GM18870 (cell line): ENCODE measurements around the gene IFNA6.
"Not testable (repeated sequence)": the region's sequence is repeated elsewhere in the genome, so short reads cannot be mapped to it uniquely, and the experiment has no call there.

ENCODE experiments used
- ATAC-seq: cut with Tn5 transposase; IDR thresholded peaks from one replicate; pipeline ENCODE4 v1.9.1; 2021; ENCODE audit warnings: moderate library complexity; ENCODE audit not compliant: unreplicated experiment

Gene IFNA6

DNA sequence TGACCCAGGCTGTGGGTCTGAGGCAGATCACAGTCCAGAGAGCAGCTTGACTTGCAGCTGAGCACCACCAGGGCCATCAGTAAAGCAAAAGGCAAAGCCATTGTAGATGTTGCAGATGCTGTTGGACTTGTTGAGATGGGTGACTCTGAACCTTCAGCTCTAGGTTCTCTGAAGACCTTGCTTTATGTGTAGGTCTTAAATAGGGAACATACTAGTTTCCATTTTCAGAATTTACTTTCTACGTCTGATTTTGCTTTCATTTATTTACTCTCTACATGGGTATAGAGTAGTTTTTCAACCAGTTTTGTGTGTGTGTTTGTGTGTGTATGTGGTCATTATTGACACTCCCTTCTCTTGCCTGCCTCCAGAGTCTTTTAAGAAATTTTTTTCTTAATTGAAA lies at the start of gene IFNA6:
Gene IFNA6 (minus strand): TSS at position 101 of the 400 bp plus-strand sequence. CDS start 0 bp downstream, at position 101.
- ATAC-seq: no peak

DNA sequence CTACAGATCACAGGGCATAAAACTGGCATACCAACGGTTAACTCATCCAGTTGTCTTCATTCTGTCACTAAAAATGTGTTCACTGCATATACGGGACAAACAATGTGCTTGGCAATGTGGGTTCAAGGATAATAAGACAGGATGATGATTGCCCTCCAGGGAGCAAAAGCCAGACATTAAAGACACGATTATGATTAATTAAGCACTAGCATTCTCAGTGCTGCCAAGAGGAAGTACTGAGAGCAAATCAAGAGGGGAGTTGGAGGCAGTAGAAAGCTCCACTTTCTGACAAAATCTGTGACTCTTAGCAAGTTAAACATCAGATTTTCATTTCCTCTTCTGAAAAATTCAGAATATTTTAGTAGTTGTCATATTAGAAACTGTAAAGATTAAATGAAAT lies 49.3 kb upstream of the IFNA6 start:
- ATAC-seq: no peak

DNA sequence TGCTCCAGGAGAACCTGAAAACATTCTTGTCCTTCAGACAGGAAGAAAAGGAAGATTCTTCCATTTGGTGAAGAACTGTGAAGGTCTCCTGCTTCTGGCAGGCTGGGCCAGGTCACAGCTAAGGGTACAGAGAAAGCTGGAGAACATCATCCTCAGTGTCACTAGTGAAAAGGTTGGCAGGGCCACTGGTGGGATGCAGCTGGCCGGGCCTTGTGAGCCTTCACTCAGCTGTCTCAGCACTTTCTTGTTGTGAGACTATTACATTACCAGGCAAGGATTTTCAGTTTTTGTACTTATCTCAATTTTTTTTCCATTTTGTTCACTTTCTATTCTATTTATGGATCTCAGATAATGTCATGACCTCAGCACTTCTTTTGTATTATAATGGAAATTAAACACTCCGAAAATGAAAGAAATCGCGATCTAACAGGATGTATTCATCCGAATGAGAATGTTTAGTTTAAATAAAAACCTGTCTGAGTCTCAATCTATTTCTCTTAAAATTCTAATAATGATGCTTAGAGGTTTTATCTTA lies 48.3 kb upstream of the IFNA6 start:
- no peak for ATAC-seq

DNA sequence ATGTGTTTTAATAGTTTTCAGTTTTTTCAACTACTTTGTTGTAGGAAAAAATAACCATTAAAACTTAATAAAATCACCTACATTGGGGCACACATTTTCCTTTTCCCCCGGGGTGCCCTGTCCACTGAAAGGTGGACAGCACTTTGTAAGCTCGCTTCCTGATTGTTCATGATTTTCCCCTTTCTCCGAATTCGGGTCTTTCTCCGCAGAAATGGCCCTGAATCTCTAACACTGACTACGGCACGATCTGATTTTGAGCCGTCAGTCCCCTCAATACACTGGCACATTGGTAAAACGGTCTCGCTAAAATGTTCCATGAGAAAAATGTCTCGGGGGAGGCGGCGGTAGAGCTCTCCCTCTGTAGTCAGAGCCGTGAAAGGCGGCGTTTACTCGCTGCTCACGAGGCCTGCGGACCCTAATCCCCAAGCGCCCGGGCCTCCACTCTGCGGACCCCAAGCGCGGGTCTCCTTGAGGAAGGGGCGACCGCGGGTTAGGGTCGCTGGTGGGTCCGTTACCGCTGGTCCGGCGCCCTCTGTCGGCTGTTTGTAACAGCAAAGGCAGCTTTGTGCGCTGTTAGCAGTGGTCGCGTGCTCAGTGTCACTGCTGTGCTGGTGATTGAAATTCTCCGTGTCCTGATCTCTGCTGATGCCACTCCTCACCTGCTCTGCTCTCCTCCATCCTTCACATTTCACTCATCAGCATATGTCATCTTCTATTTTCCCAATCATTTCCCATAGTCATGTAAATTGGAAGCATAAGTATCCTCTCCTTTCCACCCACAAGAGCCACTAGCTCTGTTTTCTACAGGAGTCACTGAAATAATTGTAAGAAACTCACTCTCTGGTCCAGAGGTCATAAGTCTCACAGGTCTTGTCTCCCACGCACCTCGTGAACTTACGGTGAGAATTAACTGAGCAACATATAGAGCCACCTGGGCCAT lies 45.4 kb upstream of the IFNA6 start:
- peak; percentile 47 for ATAC-seq

DNA sequence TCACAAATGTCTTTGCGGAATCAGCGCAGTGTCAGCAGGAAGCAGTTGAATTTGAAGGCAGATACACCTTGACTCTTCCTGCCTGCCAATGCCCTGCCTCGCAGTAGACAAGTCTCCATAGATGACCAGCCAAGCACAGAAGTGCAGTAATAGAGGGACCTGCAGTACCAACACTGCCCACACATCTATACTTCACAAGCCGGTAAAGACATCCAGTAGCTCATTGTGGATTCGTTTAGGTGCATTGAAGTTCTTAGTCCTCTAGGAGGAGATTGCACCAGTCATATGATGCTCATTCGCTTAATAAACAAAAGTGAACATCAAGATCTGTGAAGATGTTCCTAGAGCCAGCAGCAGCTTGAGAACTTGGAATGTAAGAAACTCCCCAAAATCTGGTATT lies 41.6 kb upstream of the IFNA6 start:
- ATAC-seq: peak; percentile 86

DNA sequence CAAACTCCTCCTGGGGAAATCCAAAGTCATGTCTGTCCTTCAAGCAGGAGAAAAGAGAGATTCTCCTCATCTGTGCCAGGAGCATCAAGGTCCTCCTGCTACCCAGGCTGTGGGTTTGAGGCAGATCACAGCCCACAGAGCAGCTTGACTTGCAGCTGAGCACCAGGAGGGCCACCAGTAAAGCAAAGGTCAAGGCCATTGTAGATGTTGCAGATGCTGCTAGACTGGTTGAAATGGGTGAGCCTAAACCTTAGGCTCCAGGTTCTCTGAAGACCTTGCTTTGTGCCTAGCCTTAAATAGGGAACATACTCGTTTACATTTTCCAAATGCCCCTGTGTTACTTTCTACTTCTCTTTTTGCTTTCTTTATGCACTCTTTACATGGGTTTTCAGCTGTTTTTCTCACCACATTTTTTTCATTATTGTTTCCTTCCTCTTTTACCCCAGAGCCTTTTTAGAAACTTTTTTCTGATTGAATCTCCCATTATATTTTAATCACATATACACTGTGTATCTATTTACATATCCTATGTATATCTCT lies 34.5 kb upstream of the IFNA6 start, which contains the start of gene IFNA2:
Gene IFNA2 (minus strand): TSS at position 268 of the 540 bp plus-strand sequence. CDS start 69 bp downstream, at position 199.
- ATAC-seq: no peak

DNA sequence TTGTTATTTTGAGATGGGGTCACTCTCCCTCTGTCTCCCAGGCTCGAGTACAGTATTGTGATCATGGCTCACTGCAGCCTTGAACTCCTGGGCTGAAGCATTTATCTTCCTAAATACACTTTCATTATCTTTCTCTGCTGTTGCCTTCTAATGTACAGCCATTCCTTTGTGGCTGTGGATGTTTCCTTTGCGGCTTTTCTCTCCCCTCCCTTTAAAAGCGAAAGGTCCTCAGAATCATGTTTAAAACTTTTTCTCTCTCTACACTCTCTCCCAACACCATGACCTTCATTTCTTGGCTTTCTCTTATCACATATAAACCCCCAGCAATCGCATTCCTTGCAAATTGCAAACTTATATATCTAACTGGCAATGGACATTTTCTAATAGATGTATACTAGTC lies 32.9 kb upstream of the IFNA6 start:
- ATAC-seq: no peak

DNA sequence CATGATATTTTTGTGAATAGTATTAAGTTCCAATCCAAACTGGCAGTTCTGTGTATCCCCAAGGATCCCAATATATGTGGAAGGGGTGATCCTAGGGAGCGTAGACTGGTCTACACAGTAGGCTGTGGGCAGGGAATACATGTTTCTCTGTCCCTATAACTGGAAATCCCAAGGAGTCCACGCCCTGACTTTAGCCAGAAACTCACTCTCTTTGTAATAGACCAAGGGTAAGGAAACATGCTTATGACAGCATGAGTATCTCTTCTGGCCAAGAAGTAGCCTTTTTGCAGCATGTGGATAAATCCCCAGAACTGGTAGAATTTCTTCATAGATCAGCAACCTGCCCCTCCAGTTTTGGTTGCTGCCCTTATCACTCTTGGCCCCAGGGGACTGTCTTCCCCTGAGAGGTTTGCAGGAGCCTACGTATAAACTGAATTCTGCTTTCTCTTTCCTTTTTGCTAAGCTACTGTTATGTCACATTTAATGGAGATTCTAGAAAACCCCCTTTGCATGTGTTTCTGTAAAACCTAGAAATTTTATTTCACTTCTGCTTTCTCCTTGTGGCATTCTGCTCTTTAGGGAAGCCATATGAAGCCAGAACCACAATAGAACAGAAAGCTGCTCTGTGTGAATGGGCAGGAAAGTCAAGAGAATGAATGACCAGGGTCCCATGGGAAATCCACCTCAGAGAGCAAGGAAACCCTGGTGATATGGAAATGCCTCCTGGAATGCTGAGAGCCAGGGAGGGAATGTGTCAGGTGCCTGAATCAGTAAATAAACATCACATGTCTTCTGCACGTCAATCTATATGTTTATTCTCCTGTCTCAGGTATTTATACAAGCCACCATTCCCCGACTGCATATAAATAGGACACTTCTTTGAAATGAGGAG lies 31.0 kb upstream of the IFNA6 start:
- ATAC-seq: peak; percentile 98

DNA sequence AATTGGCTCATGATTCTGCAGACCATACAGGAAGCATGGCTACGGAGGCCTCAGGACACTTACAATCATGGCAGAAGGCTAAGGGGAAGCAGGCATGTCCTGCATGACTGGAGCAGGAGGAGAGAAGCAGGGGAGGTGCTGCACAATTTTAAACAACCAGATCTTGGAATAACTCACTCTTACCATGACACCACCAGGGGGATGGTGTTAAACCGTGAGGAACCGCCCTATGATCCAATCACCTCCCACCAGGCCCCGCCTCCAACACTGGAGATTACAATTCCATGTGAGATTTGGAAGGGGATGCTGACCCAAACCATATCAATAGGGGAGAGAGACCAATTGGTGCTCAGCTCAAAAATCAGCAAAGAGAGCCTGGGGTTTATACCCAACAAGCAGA lies 20.8 kb upstream of the IFNA6 start:
- ATAC-seq: not testable (repeated sequence)

DNA sequence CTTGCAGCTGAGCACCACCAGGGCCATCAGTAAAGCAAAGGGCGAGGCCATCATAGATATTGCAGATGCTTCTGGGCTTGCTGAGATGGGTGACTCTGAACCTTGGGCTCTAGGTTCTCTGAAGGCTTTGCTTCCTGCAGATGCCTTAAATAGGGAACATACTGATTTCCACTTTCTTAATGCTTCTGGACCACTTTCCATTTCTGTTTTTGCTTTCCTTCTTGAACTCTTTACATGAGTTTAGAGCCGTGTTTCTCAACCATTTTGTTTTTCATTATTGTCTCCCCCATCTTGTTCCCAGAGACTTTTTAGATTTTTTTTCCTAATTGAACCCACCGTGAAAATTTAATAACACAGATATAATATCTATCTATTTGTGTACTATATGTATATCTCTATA lies 17.3 kb upstream of the IFNA6 start, which contains the start of gene IFNA13:
Gene IFNA13 (minus strand): TSS at position 101 of the 400 bp plus-strand sequence. CDS start 47 bp downstream, at position 54.
- ATAC-seq: no peak

DNA sequence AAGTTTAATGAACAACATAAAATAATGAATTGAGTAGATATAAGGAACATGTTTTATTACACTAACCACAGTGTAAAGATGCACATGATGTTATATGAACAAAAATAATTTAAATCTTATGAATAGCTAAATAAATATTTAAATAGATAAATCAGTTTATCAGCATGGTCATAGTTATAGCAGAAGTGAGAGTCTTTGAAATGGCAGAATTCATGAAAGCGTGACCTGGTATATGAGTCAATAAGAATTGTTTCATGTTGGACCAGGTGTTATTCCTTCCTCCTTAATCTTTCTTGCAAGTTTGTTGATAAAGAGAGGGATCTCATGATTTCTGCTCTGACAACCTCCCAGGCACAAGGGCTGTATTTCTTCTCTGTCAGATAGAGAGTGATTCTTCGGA lies 16.5 kb upstream of the IFNA6 start:
- ATAC-seq: peak; percentile 92

DNA sequence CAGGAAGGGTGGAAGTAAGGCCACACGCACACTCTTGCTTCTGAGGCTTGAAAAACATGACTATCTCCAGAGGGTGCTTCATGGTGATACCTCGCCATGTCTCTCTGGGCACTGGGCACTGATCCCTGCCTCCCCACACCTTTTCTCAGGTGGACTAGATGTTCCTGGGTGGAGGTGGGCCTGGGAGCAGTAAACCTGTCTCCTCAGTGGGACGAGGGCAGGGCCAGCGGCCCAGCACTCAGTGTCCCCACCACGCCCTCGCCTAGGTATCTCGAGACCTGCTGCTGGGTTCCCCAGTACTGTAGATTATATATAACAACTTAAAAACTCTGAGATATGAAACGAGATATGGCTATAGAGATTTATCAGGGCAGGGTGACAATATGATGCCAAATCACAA lies 11.6 kb upstream of the IFNA6 start:
- no peak for ATAC-seq

DNA sequence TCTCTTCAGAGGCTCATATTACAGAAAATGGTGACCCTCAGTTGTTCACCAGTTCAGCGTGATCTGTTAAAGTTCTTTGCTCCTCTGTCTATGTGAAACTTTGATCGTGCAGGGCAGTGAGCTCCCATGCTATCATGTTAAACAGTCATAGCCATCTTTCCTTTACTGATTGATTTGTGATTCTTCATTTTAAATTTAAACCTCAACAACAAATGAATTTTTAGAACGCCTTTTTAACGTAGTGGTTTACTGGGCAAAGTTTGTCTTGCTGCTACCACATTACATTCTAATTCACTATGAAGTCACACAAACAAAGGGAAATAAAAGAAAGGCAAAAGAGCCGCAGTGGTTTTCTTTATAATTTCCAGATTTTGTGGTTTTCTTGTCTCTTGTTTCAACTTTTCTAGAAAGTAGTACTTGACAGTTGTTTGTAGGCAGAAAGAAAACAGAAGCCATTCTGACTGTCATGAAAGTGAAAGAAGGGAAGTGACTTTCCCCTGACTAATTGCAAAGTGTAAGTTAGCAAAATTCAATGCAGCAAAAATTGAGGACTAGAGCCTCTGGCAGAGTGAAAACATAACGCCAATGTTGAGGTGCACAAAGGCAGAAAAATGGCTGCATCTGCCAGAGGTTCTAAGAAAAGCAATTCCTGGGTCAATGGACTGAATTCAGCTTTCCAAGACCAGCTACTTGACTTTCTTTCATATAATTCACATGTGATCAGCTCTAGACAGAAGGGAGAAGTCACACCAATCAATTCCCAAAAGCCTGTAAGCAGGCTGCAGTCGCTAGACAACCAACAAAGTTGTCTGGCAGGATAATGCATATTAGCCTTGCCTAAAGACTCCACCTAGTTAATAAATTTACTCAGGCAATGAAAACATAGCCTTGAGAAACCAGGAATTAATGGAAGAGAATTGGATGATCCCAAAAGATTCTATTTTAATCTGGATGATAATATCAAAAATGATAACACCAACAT lies 7.1 kb upstream of the IFNA6 start:
- ATAC-seq: peak; percentile 90

DNA sequence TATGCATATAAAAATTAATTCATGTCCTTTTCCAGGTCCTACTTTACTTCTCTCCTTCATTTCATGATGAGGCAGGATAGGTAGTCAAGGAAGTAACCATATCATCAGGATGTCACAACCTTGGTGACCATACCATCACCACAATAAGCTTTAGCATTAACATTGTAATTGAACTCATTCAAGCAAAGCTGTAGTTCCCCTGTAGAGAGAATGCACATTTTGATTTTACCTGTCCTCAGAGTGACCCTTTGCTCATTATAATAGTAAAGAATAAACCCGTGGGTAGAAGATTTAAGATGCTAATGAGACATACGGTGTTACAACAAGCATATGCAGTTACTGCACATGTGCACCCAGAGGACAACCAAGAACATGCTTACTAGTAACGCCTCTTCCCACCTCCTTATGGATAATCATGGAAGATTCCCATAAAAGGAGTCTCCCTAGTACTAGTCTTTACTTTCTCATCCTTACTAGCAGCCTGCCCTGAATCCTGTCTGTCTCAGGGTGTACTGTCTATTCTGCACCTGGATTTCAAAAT lies 2.2 kb downstream of the IFNA6 start:
- no peak for ATAC-seq

DNA sequence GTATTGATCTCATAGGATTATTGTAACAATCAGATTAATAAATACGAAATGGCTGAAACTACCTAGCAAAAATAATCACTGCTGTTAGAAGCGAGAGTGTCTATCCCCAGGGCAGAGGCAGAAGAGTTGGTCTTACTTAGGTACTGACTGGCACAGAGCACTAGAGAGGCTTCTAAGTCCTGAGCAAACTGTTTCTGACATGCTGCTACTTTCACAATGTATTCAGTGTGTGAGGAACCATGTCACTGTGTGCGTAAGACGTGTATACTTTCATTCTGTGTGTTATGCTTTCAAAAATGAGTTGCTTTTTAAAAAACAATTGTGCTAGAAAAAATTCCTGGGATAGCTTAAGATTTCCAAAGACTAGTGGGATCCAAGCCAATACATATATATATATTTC lies 10.0 kb downstream of the IFNA6 start:
- ATAC-seq: no peak

DNA sequence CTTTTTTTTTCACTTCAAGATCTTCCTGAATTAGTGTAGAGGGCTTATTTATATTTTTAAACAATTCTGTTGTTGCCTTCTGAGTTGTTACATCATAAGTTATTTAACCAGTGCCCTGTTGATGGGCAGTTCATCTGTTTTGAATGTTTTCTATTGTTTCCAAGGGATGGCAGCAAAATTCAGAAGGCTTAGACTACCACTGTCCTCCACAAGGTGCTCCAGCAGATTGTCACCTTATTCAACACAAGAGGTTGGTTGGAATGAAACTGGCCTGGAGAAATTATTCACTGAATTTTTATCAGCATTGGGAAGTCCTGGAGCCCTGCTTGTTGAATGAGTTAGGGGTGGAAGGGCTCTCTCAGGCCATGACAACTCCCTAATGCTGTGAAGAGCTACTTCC lies 14.2 kb downstream of the IFNA6 start:
- ATAC-seq: no peak

DNA sequence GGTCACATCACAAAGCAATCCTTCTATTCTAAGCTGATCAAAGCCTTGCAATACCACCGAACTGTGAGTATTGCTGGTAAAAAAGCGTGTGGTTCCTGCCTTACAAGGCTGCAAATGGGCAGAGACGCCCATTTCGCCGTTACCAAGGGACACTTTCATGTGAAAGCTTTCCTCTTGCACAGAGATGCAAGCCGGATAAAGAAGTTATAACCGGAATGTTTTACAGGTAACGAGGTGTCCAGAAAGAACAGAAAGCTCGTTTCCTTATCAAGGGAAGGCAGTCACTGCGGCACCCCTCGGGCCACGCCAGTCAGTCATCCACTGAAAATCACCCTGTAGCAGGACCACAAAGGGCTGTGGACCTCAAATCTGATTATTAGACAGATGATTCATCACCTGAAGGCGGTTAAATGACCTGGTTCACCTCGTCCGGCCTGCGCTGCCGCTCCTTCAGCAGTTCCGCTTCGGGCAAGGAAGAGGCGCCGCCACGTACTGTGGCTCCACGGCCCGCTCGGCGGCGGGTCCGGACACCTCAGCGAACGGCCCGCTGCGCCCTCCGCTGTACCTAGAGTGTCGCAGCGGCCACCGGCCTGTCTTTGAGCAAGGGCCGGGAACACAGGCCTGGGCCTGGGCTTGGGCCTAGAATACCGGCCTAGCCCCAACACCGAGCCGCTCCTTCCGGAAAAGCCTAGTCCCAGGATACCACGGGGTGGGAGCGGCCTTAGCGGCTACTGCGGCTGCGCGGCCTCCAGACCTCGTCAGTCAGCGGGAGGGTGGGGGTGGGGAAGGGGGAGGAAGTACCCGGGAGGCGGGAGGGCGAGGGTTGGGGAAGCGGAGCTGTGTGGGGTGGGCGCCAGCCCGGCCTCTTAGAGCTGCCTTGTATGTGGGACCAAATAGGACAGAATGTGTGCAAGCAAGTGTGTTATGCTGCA lies 15.7 kb downstream of the IFNA6 start, which contains the start of gene KLHL9:
Gene KLHL9 (minus strand): TSS at position 704 of the 932 bp plus-strand sequence. CDS start 545 bp downstream, at position 159.
- peak; percentile 72 for ATAC-seq

DNA sequence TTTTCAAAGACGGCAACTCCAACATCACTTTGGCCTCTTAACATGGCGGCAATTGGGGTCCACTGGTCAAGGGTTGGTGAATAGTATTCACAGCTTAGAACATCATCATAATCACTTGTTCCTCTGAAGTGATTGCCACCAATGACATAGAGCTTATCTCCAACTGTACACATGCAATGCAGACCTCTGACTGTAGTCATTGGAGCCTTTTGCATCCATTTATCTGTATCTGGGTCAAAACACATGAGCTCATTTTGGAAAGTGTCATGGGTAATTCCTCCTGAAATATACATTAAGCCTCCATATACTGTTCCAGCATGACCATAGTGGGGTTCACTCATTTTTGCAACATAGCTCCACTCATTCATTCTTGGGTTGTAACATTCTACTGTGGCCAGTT lies 17.5 kb downstream of the IFNA6 start:
- ATAC-seq: no peak
